HK-2 (cell line): ENCODE data around the gene XPO4.

Source experiments
- DNase-seq: peaks from one replicate; pipeline ENCODE4 v3.0.0-alpha.2; 2018; ENCODE audit not compliant: unreplicated experiment

The XPO4 gene

DNA sequence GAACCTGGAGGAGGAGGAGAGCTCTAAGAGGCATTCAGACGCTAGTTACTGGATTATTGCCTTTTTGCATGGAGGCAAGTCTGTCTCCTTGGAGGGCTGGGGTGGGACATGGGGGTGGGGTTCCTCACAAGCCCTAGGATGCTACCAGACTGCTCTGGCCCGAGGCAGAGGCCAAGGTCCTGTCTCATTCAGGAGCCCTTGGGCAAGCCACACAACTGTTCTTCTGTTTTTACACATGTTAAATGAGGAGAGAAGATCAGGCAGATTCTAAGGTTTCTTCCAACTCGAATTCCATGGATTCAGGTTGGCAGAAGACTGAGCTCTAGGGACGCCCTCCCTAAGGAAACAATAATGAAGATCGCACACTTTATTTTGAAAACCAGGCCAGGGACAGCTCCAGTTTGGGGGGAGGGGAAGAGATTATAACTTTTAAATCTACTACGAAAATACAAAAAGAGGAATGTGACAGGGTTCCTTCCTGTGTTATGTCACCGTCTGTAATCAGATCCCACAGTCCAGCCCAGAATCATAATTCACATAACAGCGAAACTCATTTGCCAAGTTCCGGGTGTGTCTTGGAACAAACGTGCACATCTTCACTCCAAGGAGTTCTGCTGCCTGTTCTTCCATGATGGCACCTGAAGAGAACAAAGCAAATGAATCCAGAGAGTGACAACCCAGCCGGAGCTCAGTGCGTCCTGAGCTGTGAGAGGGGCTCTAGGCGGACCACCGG, 173.8 kb downstream of the XPO4 start:
- DNase-seq = no peak

DNA sequence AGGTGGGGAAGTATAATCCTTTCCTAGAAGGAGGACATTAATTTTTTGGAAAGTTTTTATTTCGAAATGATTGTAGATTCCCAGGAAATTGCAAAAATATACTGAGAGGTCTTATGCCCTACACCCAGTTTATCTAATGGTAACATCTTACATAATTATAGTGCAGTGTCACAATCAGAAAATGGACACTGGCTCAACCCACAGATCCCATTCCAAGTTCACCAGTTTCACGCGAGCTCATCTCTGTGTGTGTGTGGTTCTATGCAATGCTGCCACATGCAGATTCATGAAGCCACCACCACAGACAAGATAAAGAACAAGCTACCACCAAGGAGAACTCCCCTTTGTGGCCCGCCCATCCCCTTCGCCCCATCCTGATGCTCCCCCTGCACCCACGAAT, 174.7 kb downstream of the XPO4 start:
- DNase-seq = no peak
